HG02623 (cell line): ENCODE results near the gene ADAMTSL1.

Source experiments
- ATAC-seq: cut with Tn5 transposase; IDR thresholded peaks from one replicate; pipeline ENCODE4 v1.9.1; 2021; ENCODE audit warnings: moderate library complexity; ENCODE audit not compliant: unreplicated experiment

Gene ADAMTSL1

GRCh38 chr9:18638371-18639249 is 164.7 kb downstream of the ADAMTSL1 start:
- no peak for ATAC-seq

DNA sequence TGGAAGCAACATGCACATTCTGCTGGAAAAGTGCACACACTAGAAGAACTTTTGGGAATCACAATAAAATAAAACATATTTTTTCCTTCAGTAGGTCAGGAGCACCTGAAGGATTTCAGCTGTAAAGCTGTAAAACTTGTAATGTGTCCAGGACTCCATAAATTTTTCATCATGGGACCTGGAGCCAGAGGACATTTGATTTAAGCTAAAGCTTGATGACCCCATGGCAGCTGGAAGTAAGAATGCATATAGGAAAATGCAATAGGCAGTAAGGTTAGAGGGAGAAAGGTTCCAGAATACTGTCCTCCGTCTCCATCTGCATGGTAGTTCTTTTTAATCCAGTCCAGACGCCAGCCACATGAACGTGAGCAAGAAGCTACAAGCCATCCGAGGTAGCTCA is 166.0 kb downstream of the ADAMTSL1 start:
- ATAC-seq, result no peak

DNA sequence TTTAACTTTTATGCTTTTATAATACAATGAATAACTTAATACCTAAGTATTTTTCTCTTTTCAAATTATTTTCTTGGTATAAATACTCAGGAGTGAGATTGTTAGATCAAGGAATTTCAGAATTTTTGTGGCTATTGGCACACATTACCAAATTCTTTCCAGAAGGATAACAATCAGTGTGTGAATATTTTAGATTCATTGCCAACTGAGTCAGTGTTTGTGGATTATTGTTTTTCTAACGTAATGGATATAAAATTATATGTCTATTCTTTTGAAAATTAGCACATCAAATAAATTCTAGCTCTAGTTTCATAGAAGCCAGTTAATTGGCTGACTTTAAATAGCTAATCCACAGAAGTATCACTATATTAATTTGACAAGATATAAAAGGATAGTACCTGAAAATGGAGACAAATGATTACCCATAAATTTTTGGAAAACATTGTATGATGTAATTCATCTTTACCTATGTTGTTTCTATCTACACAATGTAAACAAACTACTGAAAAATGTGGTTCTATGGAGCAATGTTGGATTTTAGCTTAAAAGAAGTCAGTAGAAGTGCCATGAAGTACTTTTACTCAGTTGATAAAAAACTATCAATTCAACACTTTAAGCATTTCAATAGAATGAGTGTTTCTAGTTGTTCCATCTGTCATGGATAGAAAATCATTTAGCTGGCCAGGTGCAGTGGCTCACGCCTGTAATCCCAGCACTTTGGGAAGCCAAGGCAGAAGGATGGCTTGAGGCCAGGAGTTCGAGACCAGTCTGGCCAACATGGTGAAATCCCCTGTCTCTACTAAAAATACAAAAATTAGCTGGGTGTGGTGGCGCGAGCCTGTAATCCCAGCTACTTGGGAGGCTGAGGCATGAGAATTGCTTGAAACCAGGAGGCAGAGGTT is 185.1 kb downstream of the ADAMTSL1 start:
- ATAC-seq, result no peak

- no peak for ATAC-seq
Measured at GRCh38 chr9:18660001-18660400, 186.0 kb downstream of the ADAMTSL1 start.

GRCh38 chr9:18662320-18662719 is 188.4 kb downstream of the ADAMTSL1 start:
- no peak for ATAC-seq

DNA sequence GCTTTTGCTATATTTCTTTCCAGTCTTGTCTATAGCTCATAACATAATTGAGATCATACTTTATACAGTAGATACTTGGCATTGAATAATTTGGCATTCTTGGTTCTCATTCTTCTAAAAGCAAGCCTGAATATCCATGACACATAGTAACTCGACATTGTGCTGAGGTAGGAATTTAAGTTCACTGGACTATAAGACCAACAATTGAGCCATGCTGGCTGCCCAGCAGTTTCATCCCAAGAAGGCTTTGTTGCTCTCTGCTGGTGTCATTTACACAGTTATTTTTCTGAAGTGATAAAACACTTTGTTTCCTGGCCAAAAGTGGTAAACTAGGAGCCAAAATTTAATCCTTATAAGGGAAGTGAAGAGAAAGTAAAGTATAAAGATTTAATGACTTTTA is 192.0 kb downstream of the ADAMTSL1 start:
- ATAC-seq, result no peak

DNA sequence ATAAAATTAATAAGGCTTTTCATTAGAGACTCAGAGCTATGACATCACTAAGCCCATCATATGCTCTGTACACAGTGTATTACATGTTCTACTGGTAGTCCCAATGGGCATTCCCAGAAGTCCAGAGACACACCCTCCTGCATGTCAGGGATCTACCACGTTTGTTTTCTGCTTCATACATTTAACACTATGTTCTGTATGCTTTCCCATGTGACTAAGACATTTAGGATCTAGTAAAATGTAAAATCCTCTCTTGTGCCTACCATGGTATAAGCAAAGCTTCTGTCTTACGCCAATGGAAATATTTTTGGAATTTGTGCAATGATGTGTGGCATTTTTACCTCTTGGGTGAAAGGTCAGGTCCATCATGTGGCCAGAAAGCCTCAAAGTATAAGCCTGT is 192.4 kb downstream of the ADAMTSL1 start:
- ATAC-seq, result no peak

- no peak for ATAC-seq
Measured at GRCh38 chr9:18666986-18667772, 193.2 kb downstream of the ADAMTSL1 start.

- ATAC-seq, result no peak
Measured at GRCh38 chr9:18668944-18669343, 195.0 kb downstream of the ADAMTSL1 start.

GRCh38 chr9:18672706-18673105 is 198.8 kb downstream of the ADAMTSL1 start:
- no peak for ATAC-seq

GRCh38 chr9:18673179-18673578 is 199.2 kb downstream of the ADAMTSL1 start:
- ATAC-seq, result no peak

- no peak for ATAC-seq
Measured at GRCh38 chr9:18675332-18675731, 201.4 kb downstream of the ADAMTSL1 start.

DNA sequence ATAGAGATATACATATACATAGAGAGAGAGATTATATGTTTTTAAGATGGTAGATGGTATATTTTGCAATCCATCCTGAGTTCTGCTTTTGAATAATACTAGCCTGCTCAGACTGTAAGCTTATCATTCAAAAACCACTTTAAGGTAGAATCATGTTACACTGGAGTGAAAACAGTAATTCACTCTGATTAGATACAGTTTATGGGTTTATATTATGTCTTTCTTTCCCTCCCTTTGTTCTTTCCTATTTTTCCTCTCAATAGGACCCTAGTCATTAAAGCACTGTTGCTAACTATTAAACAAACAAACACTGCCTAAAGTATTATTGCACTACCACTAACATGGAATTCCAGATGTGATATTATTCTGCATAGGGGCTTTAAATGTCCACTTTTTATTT is 202.0 kb downstream of the ADAMTSL1 start:
- no peak for ATAC-seq

GRCh38 chr9:18676525-18676924 is 202.6 kb downstream of the ADAMTSL1 start:
- no peak for ATAC-seq

DNA sequence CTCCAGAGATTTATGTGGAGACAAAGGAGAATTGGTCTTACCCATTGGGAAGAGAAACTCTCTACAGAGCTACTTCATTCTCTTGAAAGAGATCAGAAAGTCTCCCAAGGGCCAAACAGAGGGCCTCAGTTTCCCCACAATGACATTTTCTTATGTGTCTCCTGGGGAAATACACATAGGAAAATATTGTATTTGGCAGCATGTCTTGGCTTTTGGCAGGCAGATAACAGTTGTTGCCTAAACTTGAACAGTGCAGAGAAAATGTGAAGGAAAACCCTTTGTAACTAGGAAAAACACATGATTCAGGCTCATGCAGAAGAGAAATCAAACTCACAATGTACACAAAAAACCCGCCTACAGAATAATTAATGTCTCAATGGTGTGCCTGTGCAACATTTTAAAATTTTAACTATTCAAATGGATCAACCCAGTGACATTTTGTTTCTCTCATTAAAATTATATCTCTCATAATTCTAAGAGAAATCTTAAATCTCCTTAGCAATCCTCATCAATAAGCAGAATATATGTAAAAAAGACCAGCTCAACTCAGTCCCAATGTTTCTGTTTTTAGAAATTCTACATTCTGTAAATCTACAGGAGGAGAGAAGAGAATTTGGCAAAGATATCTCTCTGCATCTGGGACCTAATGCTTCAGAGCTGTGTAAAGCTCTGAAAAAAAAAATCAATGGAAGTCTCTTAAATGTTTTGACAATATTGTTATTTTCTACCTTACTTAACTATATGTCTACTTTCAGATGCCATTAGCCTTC is 205.1 kb downstream of the ADAMTSL1 start:
- no peak for ATAC-seq

- ATAC-seq, result no peak
Measured at GRCh38 chr9:18682907-18683306, 209.0 kb downstream of the ADAMTSL1 start.

GRCh38 chr9:18683312-18683711 is 209.4 kb downstream of the ADAMTSL1 start:
- no peak for ATAC-seq

- no peak for ATAC-seq
Measured at GRCh38 chr9:18683851-18684250, 209.9 kb downstream of the ADAMTSL1 start.

- ATAC-seq, result no peak
Measured at GRCh38 chr9:18684593-18685317, 210.8 kb downstream of the ADAMTSL1 start.
